ENCODE measurements around the gene UQCRC2.
"Not testable (repeated sequence)": the region's sequence is repeated elsewhere in the genome, so short reads cannot be mapped to it uniquely, and the experiment has no call there.

DNA sequence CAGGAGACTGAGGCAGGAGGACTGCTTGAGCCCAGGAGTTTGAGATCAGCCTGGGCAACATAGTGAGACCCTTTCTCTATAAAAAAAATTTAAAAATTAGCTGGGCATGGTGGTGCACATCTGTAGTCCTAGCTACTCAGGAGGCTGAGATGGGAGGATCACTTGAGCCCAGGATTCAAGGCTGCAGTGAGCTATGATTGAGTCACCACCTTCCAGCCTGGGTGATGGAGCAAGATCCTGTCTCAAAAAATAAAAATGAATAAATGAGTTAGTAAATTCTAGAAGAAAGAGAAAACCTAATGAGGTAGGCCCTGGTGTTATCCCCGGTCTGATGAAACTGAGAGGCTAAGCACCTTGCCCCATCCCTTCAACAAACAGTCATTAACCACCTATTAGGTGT lies 48.9 kb downstream of the UQCRC2 start:
- TF ChIP-seq ZNF114 (tag by site-specific recombination; IDR thresholded peaks at IDR 0.05); ZNF175 (tag by site-specific recombination; IDR thresholded peaks at IDR 0.05); ZNF140 (tag by site-specific recombination; IDR thresholded peaks at IDR 0.05); ZNF335 (tag by site-specific recombination; conservative IDR thresholded peaks at IDR 0.05); ZNF221 (tag by site-specific recombination; IDR thresholded peaks at IDR 0.05; ENCODE audit: borderline replicate concordance); ZBTB1 (tag by site-specific recombination; IDR thresholded peaks at IDR 0.05); ZNF280D (tag by site-specific recombination; IDR thresholded peaks at IDR 0.05); ZNF341 (tag by site-specific recombination; IDR thresholded peaks at IDR 0.05; ENCODE audit: low read depth): not testable (repeated sequence)
- TF ChIP-seq, protein P1, sequence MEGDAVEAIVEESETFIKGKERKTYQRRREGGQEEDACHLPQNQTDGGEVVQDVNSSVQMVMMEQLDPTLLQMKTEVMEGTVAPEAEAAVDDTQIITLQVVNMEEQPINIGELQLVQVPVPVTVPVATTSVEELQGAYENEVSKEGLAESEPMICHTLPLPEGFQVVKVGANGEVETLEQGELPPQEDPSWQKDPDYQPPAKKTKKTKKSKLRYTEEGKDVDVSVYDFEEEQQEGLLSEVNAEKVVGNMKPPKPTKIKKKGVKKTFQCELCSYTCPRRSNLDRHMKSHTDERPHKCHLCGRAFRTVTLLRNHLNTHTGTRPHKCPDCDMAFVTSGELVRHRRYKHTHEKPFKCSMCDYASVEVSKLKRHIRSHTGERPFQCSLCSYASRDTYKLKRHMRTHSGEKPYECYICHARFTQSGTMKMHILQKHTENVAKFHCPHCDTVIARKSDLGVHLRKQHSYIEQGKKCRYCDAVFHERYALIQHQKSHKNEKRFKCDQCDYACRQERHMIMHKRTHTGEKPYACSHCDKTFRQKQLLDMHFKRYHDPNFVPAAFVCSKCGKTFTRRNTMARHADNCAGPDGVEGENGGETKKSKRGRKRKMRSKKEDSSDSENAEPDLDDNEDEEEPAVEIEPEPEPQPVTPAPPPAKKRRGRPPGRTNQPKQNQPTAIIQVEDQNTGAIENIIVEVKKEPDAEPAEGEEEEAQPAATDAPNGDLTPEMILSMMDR (tag by site-specific recombination; IDR thresholded peaks at IDR 0.05) = not testable (repeated sequence)
